K562 (cell line): Measurements from ENCODE around the gene LGALS14.

ENCODE experiments used
- CTCF ChIP-seq, 3 experiments: IDR thresholded peaks in 2 of 3; conservative IDR thresholded peaks in 1 of 3; 2 replicates each; pipeline ENCODE4 v1.5.1; 2011 to 2012; ENCODE audit warnings: low read length in 3 of 3, mild to moderate bottlenecking in 3 of 3, control low read depth in 2 of 3, improper control_type of control experiment in 1 of 3, inconsistent platforms in 1 of 3, low read depth in 1 of 3, mixed read lengths in 1 of 3, moderate library complexity in 1 of 3; ENCODE audit not compliant: insufficient read depth in 2 of 3
- CUX1 ChIP-seq: fragments of 200-800 bp; sonication (Bioruptor generic); IDR thresholded peaks from 2 replicates; pipeline ENCODE4 v1.6.1; 2016; ENCODE audit warnings: missing genetic modification characterization, missing compliant biosample characterization
- RERE ChIP-seq: sonication (generic); formaldehyde crosslinking; IDR thresholded peaks from 2 replicates; pipeline ENCODE4 v1.8.0; 2023; ENCODE audit warnings: missing genetic modification reagents, mild to moderate bottlenecking, borderline replicate concordance
- ZNF174 ChIP-seq: fragments of 250-450 bp; sonication (Bioruptor Pico); IDR thresholded peaks from 2 replicates; pipeline ENCODE4 v1.4.0; 2020; ENCODE audit warnings: mild to moderate bottlenecking

DNA sequence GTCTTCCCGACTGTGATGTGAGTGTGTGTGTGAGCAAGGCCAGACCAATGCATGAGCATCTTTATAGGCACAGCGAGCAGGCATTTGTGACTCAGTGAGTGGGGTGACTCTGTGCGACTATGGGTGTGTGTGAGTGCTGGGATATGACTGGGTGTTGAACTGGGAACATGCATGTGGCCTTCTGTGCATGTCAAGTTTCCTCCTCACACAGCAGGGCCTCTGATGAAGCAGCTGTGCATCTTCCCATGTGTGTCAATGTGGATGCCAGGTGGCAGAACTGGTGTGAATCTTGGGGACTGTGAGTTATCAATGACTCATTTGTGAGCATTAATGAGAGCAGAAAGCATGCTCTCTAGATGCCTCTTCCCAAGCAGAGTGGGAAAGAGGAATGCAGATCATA, 12.1 kb upstream of the LGALS14 start:
- TF ChIP-seq ZNF174 = no peak
- no peak for TF ChIP-seq CTCF (IDR thresholded peaks at IDR 0.05 in 2 of 3, conservative IDR thresholded peaks at IDR 0.05 in 1 of 3; ENCODE audit: insufficient read depth in 2 of 3, low read depth in 1 of 3, low read length in 3 of 3)
- TF ChIP-seq RERE = no peak
- no peak for TF ChIP-seq CUX1
